HepG2 (cell line): ENCODE data around the gene CUL9. TPM values are rescaled to one million over a fixed set of nuclear protein-coding genes. Genes with fewer than 3 reads are reported as not detected.

Experiments
- CC2D1A ChIP-seq: sonication (generic); formaldehyde crosslinking; IDR thresholded peaks from 2 replicates; pipeline ENCODE4 v1.8.1; 2023; ENCODE audit warnings: mild to moderate bottlenecking, missing genetic modification reagents
- EEA1 ChIP-seq: sonication (generic); formaldehyde crosslinking; IDR thresholded peaks from 2 replicates; pipeline ENCODE4 v1.5.1; 2020; ENCODE audit warnings: mild to moderate bottlenecking, missing genetic modification reagents, borderline replicate concordance
- ETV6 ChIP-seq: sonication (generic); formaldehyde crosslinking; conservative IDR thresholded peaks from 2 replicates; pipeline ENCODE4 v1.4.0; 2020; ENCODE audit warnings: missing genetic modification reagents
- GLI4 ChIP-seq: sonication (generic); formaldehyde crosslinking; IDR thresholded peaks from 2 replicates; pipeline ENCODE4 v1.5.1; 2020; ENCODE audit warnings: missing genetic modification reagents, mild to moderate bottlenecking, moderate library complexity, borderline replicate concordance
- HDAC1 ChIP-seq: sonication (generic); formaldehyde crosslinking; IDR thresholded peaks from 2 replicates; pipeline ENCODE4 v1.5.1; 2020; ENCODE audit warnings: mild to moderate bottlenecking, missing genetic modification reagents
- HMGA1 ChIP-seq: sonication (generic); formaldehyde crosslinking; conservative IDR thresholded peaks from 2 replicates; pipeline ENCODE4 v1.4.0; 2020; ENCODE audit warnings: missing genetic modification reagents
- MZF1 ChIP-seq: sonication (generic); formaldehyde crosslinking; IDR thresholded peaks from 2 replicates; pipeline ENCODE4 v1.8.1; 2023; ENCODE audit warnings: mild to moderate bottlenecking, missing genetic modification reagents, borderline replicate concordance
- NFKBIZ ChIP-seq: IDR thresholded peaks from 2 replicates; pipeline ENCODE4 v1.6.1; 2018; ENCODE audit warnings: missing genetic modification reagents, missing compliant biosample characterization
- RORA ChIP-seq: sonication (generic); formaldehyde crosslinking; IDR thresholded peaks from 2 replicates; pipeline ENCODE4 v1.5.0; 2020; ENCODE audit warnings: mild to moderate bottlenecking, missing genetic modification reagents, moderate library complexity
- SSRP1 ChIP-seq: IDR thresholded peaks from 2 replicates; pipeline ENCODE4 v1.6.1; 2016; ENCODE audit warnings: control low read depth
- ZNF552 ChIP-seq: sonication (generic); formaldehyde crosslinking; IDR thresholded peaks from 2 replicates; pipeline ENCODE4 v1.9.0; 2022; ENCODE audit warnings: missing genetic modification reagents, mild to moderate bottlenecking, borderline replicate concordance
- polyA plus RNA-seq, 8 experiments: library from polyadenylated mRNA; depleted of rRNA in 3 of 8; stranded (reverse) in 7 of 8; unstranded in 1 of 8; fragments of >200 nt; fragmentation: Illumina TruSeq in 4 of 8; extraction: Trizol in 4 of 8; gene quantifications; 2 replicates each; pipeline versions ENCODE4 v1.2.1 to v1.2.3, GENCODE V29; 2011 to 2016; ENCODE audit warnings: low read depth in 4 of 8, missing spikeins in 1 of 8, mixed read lengths in 1 of 8; ENCODE audit not compliant: insufficient read depth in 1 of 8
- total RNA-seq, 5 experiments: library from RNA; depleted of rRNA; stranded (reverse); fragments of >200 nt; fragmentation: Illumina TruSeq; extraction: Trizol; gene quantifications; 2 replicates each; pipeline ENCODE4 v1.2.3, GENCODE V29; 2016; ENCODE audit warnings: low read depth in 1 of 5
- TF ChIP-seq, protein P1 (sequence below): sonication (generic); formaldehyde crosslinking; IDR thresholded peaks from 2 replicates; pipeline ENCODE4 v1.4.0; 2020; ENCODE audit warnings: mild to moderate bottlenecking, missing genetic modification reagents
- TF ChIP-seq, protein P2 (sequence below): IDR thresholded peaks from 2 replicates; pipeline ENCODE4 v1.6.1; 2016; ENCODE audit warnings: missing compliant biosample characterization, missing genetic modification reagents, borderline replicate concordance
- TF ChIP-seq, protein P3 (sequence below): sonication (generic); formaldehyde crosslinking; IDR thresholded peaks from 2 replicates; pipeline ENCODE4 v1.5.0; 2020; ENCODE audit warnings: mild to moderate bottlenecking, missing genetic modification reagents, moderate library complexity
- TF ChIP-seq, protein P4 (sequence below), 2 experiments: sonication (generic) in 1 of 2; formaldehyde crosslinking in 1 of 2; IDR thresholded peaks; 2 replicates each; pipeline versions ENCODE4 v1.5.1 to v1.6.1; 2011 to 2020; ENCODE audit warnings: borderline replicate concordance in 1 of 2, low read depth in 1 of 2, low read length in 1 of 2, mild to moderate bottlenecking in 1 of 2, missing genetic modification reagents in 1 of 2, moderate library complexity in 1 of 2
- TF ChIP-seq, protein P5 (sequence below): sonication (generic); formaldehyde crosslinking; IDR thresholded peaks from 2 replicates; pipeline ENCODE4 v1.8.0; 2022; ENCODE audit warnings: mild to moderate bottlenecking, missing genetic modification reagents, moderate library complexity

The CUL9 gene
- total and polyA plus RNA-seq, 2 of the 13 experiments (the other 11 are each of a cell fraction or from before 2014, with no cell fraction given) = 11.4 to 13.7 TPM

DNA sequence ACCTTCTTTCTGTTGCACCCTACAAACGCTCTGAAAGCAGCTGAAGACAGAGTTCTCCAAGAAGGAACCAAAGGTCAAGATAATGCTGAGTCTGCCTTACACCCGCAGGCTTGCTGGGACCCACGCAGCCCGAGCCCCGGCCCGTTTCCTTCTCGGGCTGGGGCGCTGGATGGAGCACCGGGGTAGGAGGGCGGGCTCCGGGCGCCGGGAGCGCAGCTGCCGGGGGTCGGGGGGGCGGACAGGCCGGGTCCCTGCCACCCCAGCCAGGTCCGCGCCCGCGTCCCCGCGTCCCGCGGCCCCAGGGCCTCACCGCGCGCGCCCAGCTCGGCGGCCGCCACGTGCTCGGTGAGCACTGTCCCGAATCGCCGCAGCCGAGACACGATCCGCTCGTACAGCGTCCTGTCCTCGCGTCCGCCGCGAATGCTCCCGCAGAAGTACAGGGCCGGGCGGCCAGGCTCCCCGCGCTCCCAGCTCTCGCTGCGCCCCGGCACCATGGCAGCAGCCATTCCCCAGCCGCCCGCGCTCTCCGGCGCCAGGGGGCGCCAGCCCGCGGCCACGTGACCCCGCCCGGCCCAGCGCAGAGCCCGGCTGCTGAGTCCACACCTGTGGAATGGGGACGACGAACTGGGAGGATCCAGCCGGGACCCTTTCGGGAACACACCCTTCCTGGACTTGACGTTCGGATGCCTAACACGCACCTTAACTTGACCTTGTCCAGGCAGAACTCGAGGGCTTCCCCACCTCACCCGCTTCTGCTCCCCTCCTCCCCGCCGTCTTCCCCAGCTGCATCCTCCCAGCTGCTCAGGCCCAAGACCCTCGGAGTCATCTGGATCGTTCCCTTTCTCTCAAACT is 47.2 kb downstream of the CUL9 start, which contains the start of gene DNPH1 (continued):
- TF ChIP-seq, protein P1, sequence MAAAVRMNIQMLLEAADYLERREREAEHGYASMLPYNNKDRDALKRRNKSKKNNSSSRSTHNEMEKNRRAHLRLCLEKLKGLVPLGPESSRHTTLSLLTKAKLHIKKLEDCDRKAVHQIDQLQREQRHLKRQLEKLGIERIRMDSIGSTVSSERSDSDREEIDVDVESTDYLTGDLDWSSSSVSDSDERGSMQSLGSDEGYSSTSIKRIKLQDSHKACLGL (CRISPR knock-in tag) = peak; percentile 94
- TF ChIP-seq GLI4 = peak; percentile 20; the same call in 1 of the 2 replicates
- TF ChIP-seq EEA1 = peak; percentile 80
- TF ChIP-seq, protein P2, sequence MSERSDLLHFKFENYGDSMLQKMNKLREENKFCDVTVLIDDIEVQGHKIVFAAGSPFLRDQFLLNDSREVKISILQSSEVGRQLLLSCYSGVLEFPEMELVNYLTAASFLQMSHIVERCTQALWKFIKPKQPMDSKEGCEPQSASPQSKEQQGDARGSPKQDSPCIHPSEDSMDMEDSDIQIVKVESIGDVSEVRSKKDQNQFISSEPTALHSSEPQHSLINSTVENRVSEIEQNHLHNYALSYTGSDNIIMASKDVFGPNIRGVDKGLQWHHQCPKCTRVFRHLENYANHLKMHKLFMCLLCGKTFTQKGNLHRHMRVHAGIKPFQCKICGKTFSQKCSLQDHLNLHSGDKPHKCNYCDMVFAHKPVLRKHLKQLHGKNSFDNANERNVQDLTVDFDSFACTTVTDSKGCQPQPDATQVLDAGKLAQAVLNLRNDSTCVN (CRISPR knock-in tag) = 0 out of 2 replicates have a peak, but pooled peaks have one; percentile 50
- TF ChIP-seq, protein P3, sequence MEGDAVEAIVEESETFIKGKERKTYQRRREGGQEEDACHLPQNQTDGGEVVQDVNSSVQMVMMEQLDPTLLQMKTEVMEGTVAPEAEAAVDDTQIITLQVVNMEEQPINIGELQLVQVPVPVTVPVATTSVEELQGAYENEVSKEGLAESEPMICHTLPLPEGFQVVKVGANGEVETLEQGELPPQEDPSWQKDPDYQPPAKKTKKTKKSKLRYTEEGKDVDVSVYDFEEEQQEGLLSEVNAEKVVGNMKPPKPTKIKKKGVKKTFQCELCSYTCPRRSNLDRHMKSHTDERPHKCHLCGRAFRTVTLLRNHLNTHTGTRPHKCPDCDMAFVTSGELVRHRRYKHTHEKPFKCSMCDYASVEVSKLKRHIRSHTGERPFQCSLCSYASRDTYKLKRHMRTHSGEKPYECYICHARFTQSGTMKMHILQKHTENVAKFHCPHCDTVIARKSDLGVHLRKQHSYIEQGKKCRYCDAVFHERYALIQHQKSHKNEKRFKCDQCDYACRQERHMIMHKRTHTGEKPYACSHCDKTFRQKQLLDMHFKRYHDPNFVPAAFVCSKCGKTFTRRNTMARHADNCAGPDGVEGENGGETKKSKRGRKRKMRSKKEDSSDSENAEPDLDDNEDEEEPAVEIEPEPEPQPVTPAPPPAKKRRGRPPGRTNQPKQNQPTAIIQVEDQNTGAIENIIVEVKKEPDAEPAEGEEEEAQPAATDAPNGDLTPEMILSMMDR (CRISPR knock-in tag) = peak; percentile 88
- TF ChIP-seq, protein P4, sequence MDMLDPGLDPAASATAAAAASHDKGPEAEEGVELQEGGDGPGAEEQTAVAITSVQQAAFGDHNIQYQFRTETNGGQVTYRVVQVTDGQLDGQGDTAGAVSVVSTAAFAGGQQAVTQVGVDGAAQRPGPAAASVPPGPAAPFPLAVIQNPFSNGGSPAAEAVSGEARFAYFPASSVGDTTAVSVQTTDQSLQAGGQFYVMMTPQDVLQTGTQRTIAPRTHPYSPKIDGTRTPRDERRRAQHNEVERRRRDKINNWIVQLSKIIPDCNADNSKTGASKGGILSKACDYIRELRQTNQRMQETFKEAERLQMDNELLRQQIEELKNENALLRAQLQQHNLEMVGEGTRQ (IDR thresholded peaks at IDR 0.05; ENCODE audit: low read depth, low read length) = peak; percentile 92
- TF ChIP-seq, protein P4 (CRISPR knock-in tag; IDR thresholded peaks at IDR 0.05; ENCODE audit: borderline replicate concordance) = peak; percentile 83; the same call in 1 of the 2 replicates
- TF ChIP-seq ZNF552 (CRISPR knock-in tag) = peak; percentile 26; the same call in 1 of the 2 replicates
- peak; percentile 7; the same call in 1 of the 2 replicates for TF ChIP-seq MZF1 (CRISPR knock-in tag)
- TF ChIP-seq CC2D1A = no peak
- no peak for TF ChIP-seq SSRP1 (CRISPR knock-in tag)
- TF ChIP-seq, protein P5, sequence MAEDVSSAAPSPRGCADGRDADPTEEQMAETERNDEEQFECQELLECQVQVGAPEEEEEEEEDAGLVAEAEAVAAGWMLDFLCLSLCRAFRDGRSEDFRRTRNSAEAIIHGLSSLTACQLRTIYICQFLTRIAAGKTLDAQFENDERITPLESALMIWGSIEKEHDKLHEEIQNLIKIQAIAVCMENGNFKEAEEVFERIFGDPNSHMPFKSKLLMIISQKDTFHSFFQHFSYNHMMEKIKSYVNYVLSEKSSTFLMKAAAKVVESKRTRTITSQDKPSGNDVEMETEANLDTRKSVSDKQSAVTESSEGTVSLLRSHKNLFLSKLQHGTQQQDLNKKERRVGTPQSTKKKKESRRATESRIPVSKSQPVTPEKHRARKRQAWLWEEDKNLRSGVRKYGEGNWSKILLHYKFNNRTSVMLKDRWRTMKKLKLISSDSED (CRISPR knock-in tag) = peak; percentile 80; the same call in 1 of the 2 replicates
- TF ChIP-seq ETV6 (CRISPR knock-in tag) = peak; percentile 94; the same call in 1 of the 2 replicates
- no peak for TF ChIP-seq HMGA1 (CRISPR knock-in tag)
- no peak for TF ChIP-seq NFKBIZ
- no peak; the same call in none of the 2 replicates for TF ChIP-seq HDAC1 (CRISPR knock-in tag)
- TF ChIP-seq RORA (CRISPR knock-in tag) = no peak
